HL-60 (cell line): ENCODE data around the gene HPSE2.

ENCODE experiments used
- CTCF ChIP-seq: IDR thresholded peaks from one replicate; pipeline ENCODE4 v1.5.1; 2011; ENCODE audit warnings: low read length, control low read depth, inconsistent platforms; ENCODE audit not compliant: insufficient read depth
- GABPA ChIP-seq: IDR thresholded peaks from 2 replicates; pipeline ENCODE4 v1.6.1; 2012; ENCODE audit warnings: low read depth
- POLR2AphosphoS5 ChIP-seq: IDR thresholded peaks from 2 replicates; pipeline ENCODE4 v1.6.1; 2012; ENCODE audit warnings: low read depth

- TF ChIP-seq CTCF (no peak), GABPA (no peak), POLR2AphosphoS5 (no peak)
Measured at GRCh38 chr10:98483658-98484057, 752.0 kb downstream of the HPSE2 start.
